HG02571 (cell line): Measurements from ENCODE around the gene NISCH.

Experiments used
- ATAC-seq: cut with Tn5 transposase; IDR thresholded peaks from one replicate; pipeline ENCODE4 v1.9.1; 2021; ENCODE audit warnings: mild to moderate bottlenecking, moderate library complexity; ENCODE audit not compliant: unreplicated experiment

NISCH gene

DNA sequence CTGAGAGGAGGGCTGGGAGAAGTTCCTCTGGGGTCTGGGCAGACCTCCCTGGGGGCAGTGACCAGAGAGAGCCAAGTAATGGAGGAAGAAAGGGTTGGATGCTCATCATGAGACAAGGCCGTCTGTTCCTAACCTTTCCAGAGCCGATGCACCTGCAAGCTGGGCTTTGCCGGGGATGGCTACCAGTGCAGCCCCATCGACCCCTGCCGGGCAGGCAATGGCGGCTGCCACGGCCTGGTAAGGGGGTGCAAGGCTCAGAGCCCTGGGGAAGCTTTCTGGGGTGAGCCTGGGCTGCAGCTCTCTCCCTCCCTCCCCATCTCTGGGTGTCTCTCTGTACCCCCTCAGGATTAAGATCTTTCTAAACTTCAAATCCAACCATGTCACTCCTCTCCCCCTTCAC lies 56.1 kb downstream of the NISCH start:
- ATAC-seq: no peak

DNA sequence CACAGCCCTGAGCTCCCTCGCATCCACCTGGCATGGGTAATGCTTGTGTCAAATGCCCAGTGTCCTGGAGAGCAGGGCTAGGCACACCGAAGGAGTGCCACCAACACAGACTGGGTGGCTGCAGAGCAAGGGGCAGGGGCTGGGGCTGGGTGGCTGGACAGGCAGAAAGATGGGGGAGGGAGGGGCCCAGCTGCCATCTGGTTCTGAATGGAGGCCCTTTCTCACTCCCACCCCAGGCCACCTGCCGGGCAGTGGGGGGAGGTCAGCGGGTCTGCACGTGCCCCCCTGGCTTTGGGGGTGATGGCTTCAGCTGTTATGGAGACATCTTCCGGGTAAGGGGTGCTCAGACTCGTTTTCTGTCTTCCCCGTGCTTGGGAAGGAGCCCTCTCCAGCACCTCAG lies 56.7 kb downstream of the NISCH start:
- ATAC-seq: no peak

DNA sequence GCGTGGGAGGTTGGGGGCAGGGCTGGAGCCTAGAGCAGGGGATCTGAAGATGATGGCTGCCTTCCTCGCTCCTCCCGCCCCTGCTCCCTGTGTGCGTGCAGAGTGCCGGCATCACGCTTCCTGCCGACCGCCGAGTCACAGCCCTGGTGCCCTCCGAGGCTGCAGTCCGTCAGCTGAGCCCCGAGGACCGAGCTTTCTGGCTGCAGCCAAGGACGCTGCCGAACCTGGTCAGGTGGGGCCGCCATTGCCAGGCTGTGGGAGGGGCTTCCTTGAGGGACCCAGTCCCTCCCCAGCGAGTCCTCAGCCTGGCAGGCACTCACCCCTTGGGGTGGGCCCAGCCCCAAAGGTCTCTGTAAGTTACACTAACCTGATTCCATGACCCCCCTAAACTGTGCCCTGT lies 57.3 kb downstream of the NISCH start:
- no peak for ATAC-seq

DNA sequence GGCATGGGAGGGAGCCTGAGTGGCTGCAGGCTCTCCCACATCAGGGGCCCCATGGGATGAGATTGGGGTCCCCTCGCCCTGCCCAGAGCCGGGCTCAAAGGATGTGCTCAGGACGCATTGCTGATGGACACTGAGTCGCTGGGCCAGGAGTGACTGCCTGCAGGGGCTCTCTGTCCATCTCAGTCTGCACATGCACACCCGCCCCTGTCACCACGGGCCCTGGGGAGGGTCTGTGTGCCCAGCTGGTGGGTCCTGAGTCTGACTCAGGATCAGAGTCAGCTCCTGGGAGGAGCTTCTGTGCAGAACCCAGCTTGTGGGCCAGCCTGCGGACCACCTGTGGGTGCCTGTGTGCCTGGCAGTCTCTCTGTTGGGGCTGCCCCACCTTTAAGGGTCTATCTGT lies 57.9 kb downstream of the NISCH start:
- no peak for ATAC-seq

DNA sequence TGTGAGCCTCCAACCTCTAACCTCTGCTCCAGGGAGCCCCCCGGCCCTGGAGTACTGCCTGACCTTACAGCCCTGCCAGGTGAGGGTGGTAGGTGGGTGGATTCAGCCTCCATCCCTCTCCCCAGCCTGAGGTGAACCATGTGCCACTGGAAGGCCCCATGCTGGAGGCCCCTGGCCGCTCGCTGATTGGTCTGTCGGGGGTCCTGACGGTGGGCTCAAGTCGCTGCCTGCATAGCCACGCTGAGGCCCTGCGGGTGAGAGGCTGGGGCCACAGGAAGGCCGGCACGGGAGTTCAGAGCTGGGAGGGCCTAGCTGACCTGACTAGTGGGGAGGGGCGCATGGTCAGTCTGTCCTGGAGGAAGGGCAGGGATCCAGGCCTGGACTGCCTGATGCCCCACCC lies 59.2 kb downstream of the NISCH start:
- ATAC-seq: no peak

DNA sequence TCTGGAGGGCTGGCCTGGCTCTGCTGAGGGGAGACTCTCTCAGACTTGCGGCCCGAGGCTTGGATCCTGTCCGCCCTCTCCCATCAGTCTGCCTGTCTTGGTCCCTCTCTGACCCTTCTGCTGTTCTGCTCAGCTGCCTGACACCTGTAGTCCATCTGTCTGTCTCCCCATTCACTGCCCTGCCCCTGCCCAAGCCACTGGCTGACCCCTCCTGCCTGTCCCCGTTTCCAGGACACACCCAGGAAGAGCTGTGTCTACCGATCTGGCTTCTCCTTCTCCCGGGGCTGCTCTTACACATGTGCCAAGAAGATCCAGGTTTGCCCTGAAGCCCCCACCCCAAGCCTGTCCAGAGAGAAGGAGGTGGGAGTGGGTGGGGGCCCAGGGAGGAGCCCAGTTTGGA lies 59.8 kb downstream of the NISCH start:
- ATAC-seq: no peak

DNA sequence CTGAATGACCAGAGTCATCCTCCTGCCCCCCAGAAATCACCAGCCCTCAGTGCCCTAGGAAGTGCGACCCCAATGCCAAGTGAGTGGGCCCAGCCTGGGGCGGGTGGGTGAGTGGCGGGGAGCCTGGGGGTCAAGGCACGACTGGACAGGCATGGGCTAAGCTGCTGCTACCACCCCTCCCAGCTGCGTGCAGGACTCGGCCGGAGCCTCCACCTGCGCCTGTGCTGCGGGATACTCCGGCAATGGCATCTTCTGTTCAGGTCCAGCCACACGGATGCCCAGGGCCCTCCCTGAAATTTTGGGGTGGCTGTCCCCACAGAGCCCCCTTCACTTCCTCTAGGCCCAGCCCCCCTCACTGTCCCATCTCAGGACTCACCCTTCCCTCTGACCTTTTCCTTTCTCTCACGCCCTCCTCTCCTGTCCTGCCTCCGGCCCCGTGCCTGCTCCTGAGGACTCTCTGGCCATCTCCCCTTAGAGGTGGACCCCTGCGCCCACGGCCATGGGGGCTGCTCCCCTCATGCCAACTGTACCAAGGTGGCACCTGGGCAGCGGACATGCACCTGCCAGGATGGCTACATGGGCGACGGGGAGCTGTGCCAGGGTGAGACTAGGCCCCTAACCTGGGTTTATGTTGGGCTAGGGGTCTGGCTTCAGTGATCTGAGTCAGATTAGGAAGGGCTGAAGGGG lies 61.2 kb downstream of the NISCH start:
- ATAC-seq: no peak

DNA sequence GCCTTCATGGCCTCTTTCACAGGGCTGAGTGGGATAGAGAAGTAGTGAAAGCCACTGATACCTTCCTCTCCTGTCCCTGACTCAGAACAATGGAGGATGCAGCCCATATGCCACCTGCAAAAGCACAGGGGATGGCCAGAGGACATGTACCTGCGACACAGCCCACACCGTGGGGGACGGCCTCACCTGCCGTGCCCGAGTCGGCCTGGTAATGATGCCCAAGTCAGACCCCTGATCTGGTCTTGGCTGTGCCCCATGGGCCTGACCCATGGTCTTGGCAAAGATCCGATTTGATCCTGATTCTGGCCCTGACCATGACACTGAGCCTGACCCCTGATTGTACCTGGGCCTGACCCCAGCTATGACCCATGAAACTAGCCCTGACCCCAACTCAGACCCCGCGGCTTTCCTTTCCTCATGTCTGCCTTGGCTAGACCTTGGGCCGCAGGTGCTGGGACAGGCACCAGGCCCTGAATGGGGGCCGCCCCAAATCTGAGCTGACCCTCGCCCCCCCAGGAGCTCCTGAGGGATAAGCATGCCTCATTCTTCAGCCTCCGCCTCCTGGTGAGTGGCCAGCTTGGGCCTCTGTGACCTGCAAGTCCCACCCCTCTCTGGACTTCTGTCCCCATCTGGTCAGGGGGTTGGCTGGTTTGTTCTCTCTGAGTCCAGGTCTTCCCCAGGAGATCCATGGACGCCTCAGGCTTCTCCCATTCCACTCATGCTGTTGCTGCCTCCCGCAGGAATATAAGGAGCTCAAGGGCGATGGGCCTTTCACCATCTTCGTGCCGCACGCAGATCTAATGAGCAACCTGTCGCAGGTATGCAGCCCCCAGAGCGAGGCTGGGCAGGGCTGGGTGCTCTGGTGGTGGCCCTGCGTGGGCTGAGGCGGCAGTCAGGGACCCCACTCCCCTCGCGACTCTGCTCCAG lies 62.7 kb downstream of the NISCH start:
- no peak for ATAC-seq

DNA sequence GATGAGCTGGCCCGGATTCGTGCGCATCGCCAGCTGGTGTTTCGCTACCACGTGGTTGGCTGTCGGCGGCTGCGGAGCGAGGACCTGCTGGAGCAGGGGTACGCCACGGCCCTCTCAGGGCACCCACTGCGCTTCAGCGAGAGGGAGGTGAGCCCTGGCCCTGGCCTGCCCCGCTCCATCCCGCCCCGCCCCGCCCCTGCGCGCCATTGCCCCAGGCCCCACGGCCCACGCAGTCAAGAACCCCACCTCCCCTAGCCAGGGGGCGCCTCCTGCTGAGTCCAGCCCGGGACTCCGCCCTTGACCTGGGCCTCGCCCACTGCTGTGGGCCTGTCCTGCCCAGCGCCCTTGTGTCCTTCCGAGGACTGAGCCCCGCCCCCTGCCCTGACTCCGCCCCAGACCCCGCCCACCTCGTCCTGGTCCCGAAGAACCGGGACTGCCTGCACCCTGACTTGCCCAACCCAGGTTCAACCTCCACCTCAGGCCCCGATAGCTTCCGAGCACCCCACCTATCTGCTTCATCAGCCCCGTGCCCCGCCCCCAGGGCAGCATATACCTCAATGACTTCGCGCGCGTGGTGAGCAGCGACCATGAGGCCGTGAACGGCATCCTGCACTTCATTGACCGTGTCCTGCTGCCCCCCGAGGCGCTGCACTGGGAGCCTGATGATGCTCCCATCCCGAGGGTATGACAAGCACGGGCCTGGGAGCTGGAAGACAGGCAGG lies 63.5 kb downstream of the NISCH start:
- no peak for ATAC-seq

DNA sequence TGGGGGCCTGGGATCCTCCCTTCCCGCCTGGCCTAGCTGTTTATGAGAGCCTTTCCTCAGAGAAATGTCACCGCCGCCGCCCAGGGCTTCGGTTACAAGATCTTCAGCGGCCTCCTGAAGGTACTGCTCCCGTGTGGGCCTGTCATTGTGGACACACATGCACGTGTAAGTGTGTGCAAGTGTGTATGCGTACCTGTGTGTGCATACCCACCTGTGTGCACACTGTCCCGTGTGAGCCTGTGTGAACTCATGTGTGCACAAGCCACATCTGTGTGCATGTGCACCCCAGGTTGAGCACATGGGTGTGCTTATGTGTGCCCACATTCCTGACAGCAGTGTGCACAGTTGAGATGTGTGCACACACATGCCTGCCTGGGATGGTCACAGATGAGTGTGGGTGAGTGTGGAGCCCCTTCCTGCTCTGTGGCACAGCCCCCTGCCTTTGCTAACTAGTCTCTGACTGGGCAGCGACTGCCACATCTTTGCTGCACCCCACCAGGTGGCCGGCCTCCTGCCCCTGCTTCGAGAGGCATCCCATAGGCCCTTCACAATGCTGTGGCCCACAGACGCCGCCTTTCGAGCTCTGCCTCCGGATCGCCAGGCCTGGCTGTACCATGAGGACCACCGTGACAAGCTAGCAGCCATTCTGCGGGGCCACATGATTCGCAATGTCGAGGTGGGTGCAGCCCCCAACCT lies 64.2 kb downstream of the NISCH start:
- no peak for ATAC-seq

DNA sequence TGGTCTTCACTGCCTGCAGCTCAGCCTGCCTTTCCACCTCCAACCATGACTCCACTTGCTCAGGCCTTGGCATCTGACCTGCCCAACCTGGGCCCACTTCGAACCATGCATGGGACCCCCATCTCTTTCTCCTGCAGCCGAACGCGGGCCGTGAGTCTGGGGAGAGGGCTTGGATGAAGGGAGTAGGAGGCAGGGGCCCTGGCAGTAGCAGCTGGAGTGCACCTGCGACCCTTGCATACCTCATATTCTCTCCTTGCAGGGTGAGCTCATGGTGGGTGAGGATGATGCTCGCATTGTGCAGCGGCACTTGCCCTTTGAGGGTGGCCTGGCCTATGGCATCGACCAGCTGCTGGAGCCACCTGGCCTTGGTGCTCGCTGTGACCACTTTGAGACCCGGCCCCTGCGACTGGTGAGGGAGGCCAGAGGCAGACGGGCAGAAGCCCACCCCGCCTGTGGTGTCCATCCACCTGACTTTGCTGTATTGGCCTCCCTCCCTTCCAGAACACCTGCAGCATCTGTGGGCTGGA lies 64.8 kb downstream of the NISCH start:
- no peak for ATAC-seq

DNA sequence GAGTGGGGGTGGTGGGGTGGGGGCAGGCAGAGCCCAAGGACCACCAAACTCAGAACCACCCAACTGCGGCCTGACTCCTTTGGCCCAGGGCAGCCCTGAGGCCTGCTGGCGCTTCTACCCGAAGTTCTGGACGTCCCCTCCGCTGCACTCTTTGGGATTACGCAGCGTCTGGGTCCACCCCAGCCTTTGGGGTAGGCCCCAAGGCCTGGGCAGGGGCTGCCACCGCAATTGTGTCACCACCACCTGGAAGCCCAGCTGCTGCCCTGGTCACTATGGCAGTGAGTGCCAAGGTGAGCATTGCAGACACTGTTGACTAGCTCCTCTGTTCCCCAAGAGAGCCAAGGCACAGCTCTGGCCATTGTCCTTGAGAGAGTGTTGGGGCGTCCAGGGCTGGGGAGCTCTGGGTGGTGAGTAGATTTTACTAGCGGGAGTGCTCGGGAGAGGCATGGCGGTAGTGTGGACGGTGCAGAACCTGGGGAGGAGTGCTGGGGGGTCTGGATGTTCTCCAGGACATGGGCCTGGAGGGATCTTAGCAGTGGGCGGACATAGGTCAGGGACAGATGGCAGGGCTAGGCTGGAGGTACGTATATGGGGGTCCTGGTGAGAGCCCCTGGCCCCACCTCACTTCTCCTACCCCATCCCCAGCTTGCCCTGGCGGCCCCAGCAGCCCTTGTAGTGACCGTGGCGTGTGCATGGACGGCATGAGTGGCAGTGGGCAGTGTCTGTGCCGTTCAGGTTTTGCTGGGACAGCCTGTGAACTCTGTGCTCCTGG lies 65.5 kb downstream of the NISCH start:
- no peak for ATAC-seq

DNA sequence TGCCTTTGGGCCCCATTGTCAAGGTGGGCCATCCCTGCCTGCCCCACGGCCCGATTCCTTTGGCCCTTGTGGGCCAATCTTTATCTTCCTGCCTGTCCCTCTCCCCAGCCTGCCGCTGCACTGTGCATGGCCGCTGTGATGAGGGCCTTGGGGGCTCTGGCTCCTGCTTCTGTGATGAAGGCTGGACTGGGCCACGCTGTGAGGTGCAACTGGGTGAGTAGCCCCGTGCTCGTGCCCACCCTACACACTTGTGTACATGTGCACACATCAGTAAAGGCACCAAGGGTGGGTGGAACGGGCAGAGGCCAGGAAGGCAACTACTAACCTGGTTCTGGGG lies 66.1 kb downstream of the NISCH start:
- ATAC-seq: no peak

DNA sequence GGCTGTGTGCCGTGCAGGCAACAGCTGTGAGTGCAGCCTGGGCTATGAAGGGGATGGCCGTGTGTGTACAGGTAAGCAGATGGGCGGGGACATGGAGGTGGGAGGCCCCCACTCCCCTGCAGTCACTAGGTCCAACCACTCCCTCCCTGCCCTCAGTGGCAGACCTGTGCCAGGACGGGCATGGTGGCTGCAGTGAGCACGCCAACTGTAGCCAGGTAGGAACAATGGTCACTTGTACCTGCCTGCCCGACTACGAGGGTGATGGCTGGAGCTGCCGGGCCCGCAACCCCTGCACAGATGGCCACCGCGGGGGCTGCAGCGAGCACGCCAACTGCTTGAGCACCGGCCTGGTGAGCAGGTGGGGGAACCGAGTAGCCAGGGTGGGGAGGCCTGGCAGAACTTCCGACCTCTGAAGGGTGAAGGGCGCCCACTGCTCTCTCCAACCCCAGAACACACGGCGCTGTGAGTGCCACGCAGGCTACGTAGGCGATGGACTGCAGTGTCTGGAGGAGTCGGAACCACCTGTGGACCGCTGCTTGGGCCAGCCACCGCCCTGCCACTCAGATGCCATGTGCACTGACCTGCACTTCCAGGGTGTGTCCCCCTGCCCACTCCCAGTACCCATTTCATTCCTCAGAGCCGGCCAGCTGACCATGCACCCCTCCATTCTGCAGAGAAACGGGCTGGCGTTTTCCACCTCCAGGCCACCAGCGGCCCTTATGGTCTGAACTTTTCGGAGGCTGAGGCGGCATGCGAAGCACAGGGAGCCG lies 66.7 kb downstream of the NISCH start:
- ATAC-seq: no peak

DNA sequence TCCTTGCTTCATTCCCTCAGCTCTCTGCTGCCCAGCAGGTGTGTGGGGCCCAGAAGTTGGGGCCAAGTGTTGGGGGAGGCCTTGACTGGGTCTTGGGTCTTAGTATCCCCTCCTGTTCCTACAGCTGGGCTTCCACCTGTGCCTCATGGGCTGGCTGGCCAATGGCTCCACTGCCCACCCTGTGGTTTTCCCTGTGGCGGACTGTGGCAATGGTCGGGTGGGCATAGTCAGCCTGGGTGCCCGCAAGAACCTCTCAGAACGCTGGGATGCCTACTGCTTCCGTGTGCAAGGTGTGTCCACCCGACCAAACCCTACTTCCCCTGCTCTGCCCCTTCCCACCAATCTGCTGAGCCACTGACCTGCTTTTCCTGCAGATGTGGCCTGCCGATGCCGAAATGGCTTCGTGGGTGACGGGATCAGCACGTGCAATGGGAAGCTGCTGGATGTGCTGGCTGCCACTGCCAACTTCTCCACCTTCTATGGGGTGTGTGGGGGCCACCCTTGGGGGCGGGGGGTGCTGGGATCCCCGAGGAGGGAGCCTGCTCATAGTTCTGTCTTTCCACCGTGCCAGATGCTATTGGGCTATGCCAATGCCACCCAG lies 67.3 kb downstream of the NISCH start:
- no peak for ATAC-seq

DNA sequence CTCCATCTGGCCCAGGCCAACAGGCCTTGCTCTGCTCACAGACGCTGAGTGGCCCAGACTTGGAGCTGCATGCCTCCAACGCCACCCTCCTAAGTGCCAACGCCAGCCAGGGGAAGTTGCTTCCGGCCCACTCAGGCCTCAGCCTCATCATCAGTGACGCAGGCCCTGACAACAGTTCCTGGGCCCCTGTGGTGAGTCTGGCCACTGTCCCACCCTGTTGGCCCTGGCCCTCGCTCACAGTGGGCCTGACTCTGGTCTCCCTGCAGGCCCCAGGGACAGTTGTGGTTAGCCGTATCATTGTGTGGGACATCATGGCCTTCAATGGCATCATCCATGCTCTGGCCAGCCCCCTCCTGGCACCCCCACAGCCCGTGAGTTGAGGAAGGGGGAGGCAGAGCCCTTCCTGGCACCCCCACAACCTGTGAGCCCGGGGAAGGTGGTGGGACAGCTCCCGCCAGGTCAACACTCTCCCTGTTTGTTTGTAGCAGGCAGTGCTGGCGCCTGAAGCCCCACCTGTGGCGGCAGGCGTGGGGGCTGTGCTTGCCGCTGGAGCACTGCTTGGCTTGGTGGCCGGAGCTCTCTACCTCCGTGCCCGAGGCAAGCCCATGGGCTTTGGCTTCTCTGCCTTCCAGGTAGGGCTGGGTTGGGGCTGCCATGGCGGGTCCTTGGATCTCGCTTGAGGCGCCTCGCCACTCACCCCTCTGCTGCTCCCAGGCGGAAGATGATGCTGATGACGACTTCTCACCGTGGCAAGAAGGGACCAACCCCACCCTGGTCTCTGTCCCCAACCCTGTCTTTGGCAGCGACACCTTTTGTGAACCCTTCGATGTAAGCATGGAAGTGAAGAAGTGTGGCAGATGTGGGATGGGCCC lies 68.2 kb downstream of the NISCH start:
- no peak for ATAC-seq

DNA sequence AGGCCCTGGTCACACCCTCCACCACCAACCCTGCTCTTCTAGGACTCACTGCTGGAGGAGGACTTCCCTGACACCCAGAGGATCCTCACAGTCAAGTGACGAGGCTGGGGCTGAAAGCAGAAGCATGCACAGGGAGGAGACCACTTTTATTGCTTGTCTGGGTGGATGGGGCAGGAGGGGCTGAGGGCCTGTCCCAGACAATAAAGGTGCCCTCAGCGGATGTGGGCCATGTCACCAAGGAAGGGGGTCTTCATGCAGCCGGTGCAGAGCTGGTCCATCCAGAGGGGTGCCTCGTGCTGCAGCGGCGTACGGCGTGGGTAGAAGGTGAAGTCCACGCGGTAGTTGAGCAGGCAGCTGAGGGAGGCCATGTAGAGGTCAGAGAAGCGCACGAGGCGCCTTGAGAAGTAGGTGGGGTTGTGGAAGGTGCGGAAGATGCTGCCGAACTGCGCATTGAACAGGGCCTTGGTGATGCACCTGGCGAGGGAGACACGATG lies 68.9 kb downstream of the NISCH start:
- ATAC-seq: no peak
